OCI-LY1 (cell line): ENCODE measurements around the gene PTPRM.

ENCODE experiments used
- EZH2 ChIP-seq: fragments of 200-600 bp; sonication (generic), shearing (Covaris generic); IDR thresholded peaks from 2 replicates; pipeline ENCODE4 v1.8.0; 2017; ENCODE audit warnings: borderline replicate concordance, mixed run types, mild to moderate bottlenecking, antibody characterized with exemption, low read length, moderate library complexity, mixed read lengths
- TF ChIP-seq, protein P1 (sequence below): fragments of 200-600 bp; sonication (generic), shearing (Covaris generic); IDR thresholded peaks from 2 replicates; pipeline ENCODE4 v1.5.1; 2017; ENCODE audit warnings: mild to moderate bottlenecking, antibody characterized with exemption, low read length, moderate library complexity, mixed read lengths

DNA sequence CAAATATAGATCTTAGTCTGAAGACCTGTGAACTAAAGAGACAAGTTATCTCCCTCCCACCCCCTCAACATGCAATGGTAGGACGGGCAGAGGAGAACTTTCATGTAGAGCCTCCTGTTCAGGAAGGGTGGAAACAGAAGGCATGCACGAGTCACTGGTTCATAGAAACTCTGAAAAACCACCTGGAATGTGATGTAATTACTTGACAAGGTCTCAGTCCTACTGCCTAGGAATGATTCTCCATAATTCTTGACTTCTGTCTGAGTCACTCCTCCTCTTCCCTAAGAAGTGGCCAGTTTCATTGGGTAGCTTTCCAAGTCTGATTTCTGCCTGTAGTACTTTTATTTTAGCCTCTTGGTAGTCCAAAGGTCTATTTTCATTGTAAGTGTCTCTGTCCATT lies 277.3 kb downstream of the PTPRM start:
- TF ChIP-seq, protein P1, sequence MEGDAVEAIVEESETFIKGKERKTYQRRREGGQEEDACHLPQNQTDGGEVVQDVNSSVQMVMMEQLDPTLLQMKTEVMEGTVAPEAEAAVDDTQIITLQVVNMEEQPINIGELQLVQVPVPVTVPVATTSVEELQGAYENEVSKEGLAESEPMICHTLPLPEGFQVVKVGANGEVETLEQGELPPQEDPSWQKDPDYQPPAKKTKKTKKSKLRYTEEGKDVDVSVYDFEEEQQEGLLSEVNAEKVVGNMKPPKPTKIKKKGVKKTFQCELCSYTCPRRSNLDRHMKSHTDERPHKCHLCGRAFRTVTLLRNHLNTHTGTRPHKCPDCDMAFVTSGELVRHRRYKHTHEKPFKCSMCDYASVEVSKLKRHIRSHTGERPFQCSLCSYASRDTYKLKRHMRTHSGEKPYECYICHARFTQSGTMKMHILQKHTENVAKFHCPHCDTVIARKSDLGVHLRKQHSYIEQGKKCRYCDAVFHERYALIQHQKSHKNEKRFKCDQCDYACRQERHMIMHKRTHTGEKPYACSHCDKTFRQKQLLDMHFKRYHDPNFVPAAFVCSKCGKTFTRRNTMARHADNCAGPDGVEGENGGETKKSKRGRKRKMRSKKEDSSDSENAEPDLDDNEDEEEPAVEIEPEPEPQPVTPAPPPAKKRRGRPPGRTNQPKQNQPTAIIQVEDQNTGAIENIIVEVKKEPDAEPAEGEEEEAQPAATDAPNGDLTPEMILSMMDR = no peak
- TF ChIP-seq EZH2 = no peak
